Endothelial cell of umbilical vein (primary cell): Measurements from ENCODE around the gene TRIM56. TPM values are rescaled to one million over a fixed set of nuclear protein-coding genes. Genes with fewer than 3 reads are reported as not detected.

ENCODE experiments used
- BruUV-seq: library from RNA; stranded (reverse); fragments of 400-500 nt; replicated peaks from 2 replicates; lab custom pipeline; 2021; lab: Mats Ljungman, UMichigan
- CTCF ChIA-PET: fragments of 300-600, 350-600 bp; sonication (Branson Sonifier 250); formaldehyde crosslinking; loops from one replicate; lab custom pipeline; 2021; ENCODE audit warnings: antibody characterized with exemption, inconsistent platforms; lab: Charles Lee
- POLR2A ChIA-PET: fragments of 300-600, 350-600 bp; sonication (Branson Sonifier 250); formaldehyde crosslinking; loops from one replicate; lab custom pipeline; 2021; ENCODE audit warnings: antibody characterized with exemption, inconsistent platforms; lab: Charles Lee
- DNase-seq: peaks from one replicate; pipeline ENCODE4 v3.0.0-alpha.2; 2011; ENCODE audit warnings: low read depth, low spot score
- FAIRE-seq: peaks from 2 replicates; lab custom pipeline; 2011; peaks lifted over from hg19 to GRCh38; lab: Jason Lieb, UNC
- H2AFZ ChIP-seq: 2 replicates; pipeline ENCODE4 v1.6.0; 2012; ENCODE audit warnings: low read depth, low read length, control low read depth, inconsistent platforms
- H3K27ac ChIP-seq: 2 replicates; pipeline ENCODE4 v1.5.1; 2011; ENCODE audit warnings: low read depth, mild to moderate bottlenecking, control low read depth, low read length, moderate library complexity; ENCODE audit not compliant: insufficient read depth
- H3K27me3 ChIP-seq, 2 experiments: 2 replicates each; pipeline versions ENCODE4 v1.6.0 to v1.6.1; 2011; ENCODE audit warnings: low read length in 2 of 2, mixed read lengths in 1 of 2; ENCODE audit not compliant: control insufficient read depth in 2 of 2, insufficient read depth in 2 of 2
- H3K36me3 ChIP-seq, 2 experiments: 2 replicates in 1 of 2; 3 replicates in 1 of 2; pipeline ENCODE4 v1.5.1; 2011; ENCODE audit warnings: low read length in 2 of 2, mild to moderate bottlenecking in 1 of 2, moderate library complexity in 1 of 2; ENCODE audit not compliant: control insufficient read depth in 2 of 2, insufficient read depth in 2 of 2; ENCODE audit errors: extremely low read depth in 1 of 2
- H3K4me1 ChIP-seq: 3 replicates; pipeline ENCODE4 v1.5.1; 2011; ENCODE audit warnings: mild to moderate bottlenecking, low read length; ENCODE audit not compliant: control insufficient read depth, insufficient read depth; ENCODE audit errors: extremely low read depth
- H3K4me2 ChIP-seq: 2 replicates; pipeline ENCODE4 v1.6.1; 2011; ENCODE audit warnings: low read length, control low read depth, mixed read lengths; ENCODE audit not compliant: insufficient read depth
- H3K4me3 ChIP-seq, 3 experiments: fragments of 200-600 bp in 1 of 3; sonication (generic), shearing (Covaris generic) in 1 of 3; replicated peaks in 1 of 3; 2 replicates each; pipeline ENCODE4 v1.5.1; 2011 to 2016; ENCODE audit warnings: control low read depth in 3 of 3, low read length in 3 of 3, mild to moderate bottlenecking in 2 of 3, inconsistent platforms in 1 of 3, low read depth in 1 of 3, moderate library complexity in 1 of 3; ENCODE audit not compliant: insufficient read depth in 1 of 3
- H3K79me2 ChIP-seq: 2 replicates; pipeline ENCODE4 v1.6.0; 2012; ENCODE audit warnings: low read length, inconsistent platforms; ENCODE audit not compliant: control insufficient read depth, insufficient read depth
- H3K9ac ChIP-seq: replicated peaks from 2 replicates; pipeline ENCODE3; 2011; ENCODE audit warnings: low read length, control low read depth; ENCODE audit not compliant: insufficient read depth; ENCODE audit errors: extremely low read depth
- H3K9me1 ChIP-seq: replicated peaks from 3 replicates; pipeline ENCODE4 v1.6.0; 2011; ENCODE audit warnings: mild to moderate bottlenecking, low read length; ENCODE audit not compliant: control insufficient read depth, insufficient read depth; ENCODE audit errors: extremely low read depth
- H3K9me3 ChIP-seq: replicated peaks from 2 replicates; pipeline ENCODE4 v1.5.1; 2012; ENCODE audit warnings: low read length, inconsistent platforms; ENCODE audit not compliant: control insufficient read depth, insufficient read depth
- H4K20me1 ChIP-seq: replicated peaks from 2 replicates; pipeline ENCODE3; 2011; ENCODE audit warnings: mild to moderate bottlenecking, low read length; ENCODE audit not compliant: control insufficient read depth, insufficient read depth; ENCODE audit errors: extremely low read depth
- CTCF ChIP-seq, 2 donors: IDR thresholded peaks; 1 replicate in 1 of 2; 2 replicates in 1 of 2; pipeline ENCODE4 v1.5.1; 2011; ENCODE audit warnings: low read length in 2 of 2, mild to moderate bottlenecking in 2 of 2, moderate library complexity in 2 of 2, control low read depth in 1 of 2, inconsistent platforms in 1 of 2, low read depth in 1 of 2; ENCODE audit not compliant: insufficient read depth in 1 of 2; ENCODE audit errors: extremely low read depth in 1 of 2
- EZH2 ChIP-seq: IDR thresholded peaks from 2 replicates; pipeline ENCODE4 v1.6.1; 2012; ENCODE audit warnings: borderline replicate concordance, low read depth, mild to moderate bottlenecking, moderate library complexity, low read length, inconsistent platforms; ENCODE audit not compliant: severe bottlenecking
- FOS ChIP-seq: IDR thresholded peaks from 2 replicates; pipeline ENCODE4 v1.6.1; 2011; ENCODE audit warnings: mild to moderate bottlenecking, low read length, moderate library complexity, borderline replicate concordance; ENCODE audit not compliant: insufficient read depth
- GATA2 ChIP-seq: IDR thresholded peaks from 2 replicates; pipeline ENCODE4 v1.7.0; 2011; ENCODE audit warnings: low read depth, mild to moderate bottlenecking, moderate library complexity, mixed read lengths, low read length; ENCODE audit not compliant: insufficient read length, insufficient read depth
- MAX ChIP-seq: IDR thresholded peaks from 2 replicates; pipeline ENCODE4 v1.6.1; 2011; ENCODE audit not compliant: insufficient read depth, insufficient read length
- MYC ChIP-seq: IDR thresholded peaks from one replicate; pipeline ENCODE4 v1.6.1; 2011; ENCODE audit warnings: mild to moderate bottlenecking, low read depth, low read length
- POLR2A ChIP-seq: IDR thresholded peaks from 2 replicates; pipeline ENCODE4 v1.6.1; 2012; ENCODE audit warnings: low read depth, mild to moderate bottlenecking, control low read depth, low read length
- POLR2AphosphoS5 ChIP-seq: IDR thresholded peaks from 2 replicates; pipeline ENCODE4 v1.6.1; 2012; ENCODE audit warnings: low read depth, mild to moderate bottlenecking, control low read depth, low read length, moderate library complexity; ENCODE audit not compliant: insufficient read depth
- dilution Hi-C: fragments of 300-500 bp; cut with MboI; formaldehyde crosslinking; loops from one replicate; pipeline ENCODE4 v1.15.0; 2019; ENCODE audit warnings: low sequenced_read_pairs; ENCODE audit not compliant: extremely low pct_ligation_motif_present
- intact Hi-C: fragments of 100-400 bp; cut with micrococcal nuclease; formaldehyde crosslinking; loops from one replicate; pipeline ENCODE4 v1.10.0; 2022
- polyA plus RNA-seq, 4 experiments: library from polyadenylated mRNA; depleted of rRNA in 3 of 4; stranded (reverse) in 3 of 4; unstranded in 1 of 4; fragments of >200 nt; gene quantifications; 2 replicates each; pipeline versions ENCODE4 v1.2.1 to v1.2.3, GENCODE V29; 2011 to 2012; ENCODE audit warnings: missing spikeins in 1 of 4
- total RNA-seq: library from RNA; stranded (reverse); gene quantifications from 2 replicates; pipeline ENCODE4 v1.2.3, GENCODE V29; 2021

TRIM56 gene
- total and polyA plus RNA-seq, 2 donors (not counting 3 experiments of a cell fraction or from before 2014, with no cell fraction given): 2.3 to 25.1 TPM

GRCh38 chr7:101108330-101108857, 23.1 kb downstream of the TRIM56 start:
- Histone ChIP-seq H3K27ac (peak overlapping the region; percentile 94), H3K4me3 (no peak overlapping the region), H3K4me1 (peaks cover 57% of the 10 kb centered on the region), H2AFZ (no peak overlapping the region), H3K4me2 (peak overlapping the region; percentile 31), H3K9ac (peak overlapping the region; percentile 85), H3K9me3 (no peaks in the 10 kb centered on the region), H3K36me3 (no peaks in the 10 kb centered on the region), H3K27me3 (no peaks in the 10 kb centered on the region), H3K79me2 (peaks cover 8% of the 10 kb centered on the region), H4K20me1 (no peaks in the 10 kb centered on the region), H3K9me1 (no peaks in the 10 kb centered on the region)
- dilution Hi-C loops: no loop called here
- ChIA-PET CTCF (interaction anchor here (1.2 to 1.9 kb wide), 7 partner anchors 8 to 31 kb away, joined by 3 to 10 read pairs (median 5); partner anchors contain the start of gene SERPINE1), POLR2A (interaction anchor here (1.5 to 8.8 kb wide), 5 partner anchors 10 to 29 kb away, joined by 3 to 132 read pairs (median 15); partner anchors contain the start of gene SERPINE1)
- no TSS peak for BruUV-seq
- DNase-seq: peak; percentile 95
- FAIRE-seq: peak; percentile 93
- TF ChIP-seq MAX (peak; percentile 31), FOS (peak; percentile 39), EZH2 (no peak), GATA2 (no peak), POLR2AphosphoS5 (peak; percentile 76), CTCF (IDR thresholded peaks at IDR 0.05; ENCODE audit: extremely low read depth in 1 of 2, insufficient read depth in 1 of 2, low read depth in 1 of 2, low read length in 2 of 2) (no peak), POLR2A (peak; percentile 60), MYC (peak; percentile 68)
- intact Hi-C loops: loop anchor here (1.0 kb wide), 1 partner anchor 8 kb away; no protein-coding TSS in a partner anchor
